Immature natural killer cell (primary cell): ENCODE data around the gene A3GALT2. TPM values are rescaled to one million over a fixed set of nuclear protein-coding genes. Genes with fewer than 3 reads are reported as not detected.
"Not testable (repeated sequence)": the region's sequence is repeated elsewhere in the genome, so short reads cannot be mapped to it uniquely, and the experiment has no call there.

Experiments used
- DNase-seq, 3 donors: peaks; one replicate each; pipeline ENCODE4 v3.0.0; 2022; ENCODE audit warnings: mixed read lengths in 1 of 3
- H3K27ac Mint-ChIP-seq, 6 donors: one replicate each; pipeline ENCODE4 v1.8.0; 2020; ENCODE audit warnings: mixed read lengths in 6 of 6, mild to moderate bottlenecking in 5 of 6, inconsistent platforms in 4 of 6, moderate library complexity in 3 of 6
- H3K27me3 Mint-ChIP-seq, 3 donors: one replicate each; pipeline ENCODE4 v1.8.0; 2020 to 2021; ENCODE audit warnings: low read depth in 3 of 3, mild to moderate bottlenecking in 3 of 3, mixed read lengths in 3 of 3, moderate library complexity in 3 of 3, inconsistent platforms in 1 of 3
- H3K36me3 Mint-ChIP-seq, 3 donors: one replicate each; pipeline ENCODE4 v1.8.0; 2020; ENCODE audit warnings: mixed read lengths in 3 of 3, inconsistent platforms in 2 of 3, mild to moderate bottlenecking in 2 of 3
- H3K4me1 Mint-ChIP-seq, 2 donors: one replicate each; pipeline ENCODE4 v1.8.0; 2020; ENCODE audit warnings: inconsistent platforms in 2 of 2, mild to moderate bottlenecking in 2 of 2, mixed read lengths in 2 of 2, moderate library complexity in 1 of 2
- H3K4me3 Mint-ChIP-seq, 5 donors: one replicate each; pipeline ENCODE4 v1.8.0; 2020; ENCODE audit warnings: mild to moderate bottlenecking in 5 of 5, mixed read lengths in 5 of 5, inconsistent platforms in 3 of 5, moderate library complexity in 3 of 5
- H3K9me3 Mint-ChIP-seq, 6 donors: one replicate each; pipeline ENCODE4 v1.8.0; 2020; ENCODE audit warnings: mild to moderate bottlenecking in 6 of 6, mixed read lengths in 6 of 6, inconsistent platforms in 4 of 6, moderate library complexity in 3 of 6
- polyA plus RNA-seq, 3 donors: library from polyadenylated mRNA; unstranded; fragments of 300-500 nt; fragmentation: Illumina TruSeq; gene quantifications; one replicate each; pipeline ENCODE4 v1.2.3, GENCODE V29; 2021

Gene A3GALT2
- polyA plus RNA-seq, 3 donors from 2014 or later = not detected

- H3K4me1 Mint-ChIP-seq, H3K27ac Mint-ChIP-seq, H3K9me3 Mint-ChIP-seq, H3K27me3 Mint-ChIP-seq, H3K4me3 Mint-ChIP-seq, DNase-seq, H3K36me3 Mint-ChIP-seq: not testable (repeated sequence)
Observed at GRCh38 chr1:33309351-33309750, 11.5 kb downstream of the A3GALT2 start.

- peaks cover 0 to 9% (median 7%) of the 10 kb centered on the region in 3 donors for H3K27me3 Mint-ChIP-seq
- no peak overlapping the region for H3K27ac Mint-ChIP-seq
- peaks cover 5 to 11% of the 10 kb centered on the region in 2 donors for H3K4me1 Mint-ChIP-seq
- DNase-seq = no peak
- H3K9me3 Mint-ChIP-seq = peaks cover 0 to 3% (median 0%) of the 10 kb centered on the region in 6 donors
- peaks cover 0 to 12% (median 5%) of the 10 kb centered on the region in 3 donors for H3K36me3 Mint-ChIP-seq
- H3K4me3 Mint-ChIP-seq = no peak overlapping the region
Observed at GRCh38 chr1:33307494-33307864, 13.4 kb downstream of the A3GALT2 start.

GRCh38 chr1:33306653-33307493, 14.0 kb downstream of the A3GALT2 start:
- Mint-ChIP-seq H3K4me3 (no peak overlapping the region), H3K27ac (no peak overlapping the region), H3K36me3 (peaks cover 0 to 16% (median 5%) of the 10 kb centered on the region in 3 donors), H3K9me3 (peaks cover 0 to 3% (median 0%) of the 10 kb centered on the region in 6 donors), H3K4me1 (peaks cover 11 to 17% of the 10 kb centered on the region in 2 donors), H3K27me3 (peaks cover 0 to 9% (median 7%) of the 10 kb centered on the region in 3 donors)
- DNase-seq = no peak

DNA sequence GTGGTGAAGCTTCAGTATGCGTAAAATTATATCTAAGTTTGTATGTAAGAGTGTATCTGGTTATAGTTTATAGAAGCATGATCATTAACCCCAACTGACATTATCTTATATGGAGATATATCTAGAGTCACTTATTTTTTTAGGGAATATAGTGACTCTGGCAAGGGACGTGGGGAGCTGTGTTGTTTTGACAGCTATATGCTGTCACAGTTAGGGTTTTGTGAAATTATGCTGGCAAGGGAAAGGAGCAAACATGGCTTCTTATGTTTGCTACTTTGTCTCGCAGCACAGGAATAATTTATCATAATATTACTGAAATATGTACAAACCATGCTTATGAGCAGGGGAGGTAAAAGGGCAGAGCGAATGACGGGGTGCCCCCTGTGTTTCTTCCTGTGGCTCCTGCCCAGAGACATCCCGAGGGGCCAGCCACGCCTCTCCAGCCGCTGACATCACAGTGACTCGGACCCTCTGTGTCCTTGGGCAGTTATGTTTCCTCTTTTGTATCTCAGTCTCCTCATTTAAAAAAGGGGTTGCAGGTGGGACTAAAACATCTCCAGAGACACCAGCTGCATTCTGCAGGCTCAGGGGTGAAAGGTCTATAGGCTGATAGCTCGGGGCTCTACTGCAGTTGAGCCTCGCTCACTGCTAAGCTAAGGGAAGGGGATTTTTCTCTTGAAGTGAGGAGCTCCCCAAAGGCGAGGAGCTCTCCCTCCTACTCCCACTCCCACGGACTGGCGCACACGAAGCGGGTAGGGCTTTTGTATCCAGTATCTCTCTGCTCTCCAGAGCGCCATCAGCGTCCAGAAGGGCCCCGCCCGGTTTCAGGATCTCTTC, 14.9 kb downstream of the A3GALT2 start:
- no peak overlapping the region for H3K27ac Mint-ChIP-seq
- H3K4me1 Mint-ChIP-seq = peaks cover 15 to 23% of the 10 kb centered on the region in 2 donors
- H3K4me3 Mint-ChIP-seq = no peak overlapping the region
- DNase-seq = no peak
- H3K27me3 Mint-ChIP-seq = peaks cover 0 to 9% (median 7%) of the 10 kb centered on the region in 3 donors
- peaks cover 0 to 3% (median 0%) of the 10 kb centered on the region in 6 donors for H3K9me3 Mint-ChIP-seq
- H3K36me3 Mint-ChIP-seq = peaks cover 0 to 16% (median 5%) of the 10 kb centered on the region in 3 donors

- Mint-ChIP-seq H3K4me3 (no peak overlapping the region), H3K4me1 (peaks cover 15 to 23% of the 10 kb centered on the region in 2 donors), H3K27me3 (peaks cover 0 to 9% (median 7%) of the 10 kb centered on the region in 3 donors), H3K9me3 (peaks cover 0 to 3% (median 0%) of the 10 kb centered on the region in 6 donors), H3K36me3 (peaks cover 4 to 16% (median 5%) of the 10 kb centered on the region in 3 donors), H3K27ac (no peak overlapping the region)
- no peak for DNase-seq
Observed at GRCh38 chr1:33305016-33305415, 15.9 kb downstream of the A3GALT2 start.

DNA sequence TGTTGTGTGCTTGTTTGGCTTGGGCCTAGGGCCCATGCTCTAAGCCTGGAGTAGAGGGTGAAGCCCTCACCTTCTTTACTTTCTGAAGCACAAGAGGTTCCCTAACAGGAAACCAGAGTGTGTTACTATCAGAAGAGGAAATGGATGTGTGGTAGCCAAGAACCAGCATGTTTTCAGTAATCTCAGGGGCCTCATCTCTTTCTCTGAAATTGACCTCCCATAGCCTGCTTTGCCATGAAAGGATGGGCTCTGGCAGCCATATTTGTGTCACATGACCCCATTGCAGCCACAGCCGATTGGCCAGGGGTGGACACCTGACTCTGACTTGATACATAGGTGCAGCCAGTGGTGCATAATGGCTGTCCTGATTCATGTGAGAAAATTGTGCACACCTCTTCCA, 18.6 kb downstream of the A3GALT2 start:
- peak overlapping the region in 2 of 5 donors; percentile 7 to 48 for H3K4me3 Mint-ChIP-seq
- H3K9me3 Mint-ChIP-seq = peaks cover 0 to 3% (median 0%) of the 10 kb centered on the region in 6 donors
- peaks cover 0 to 7% (median 5%) of the 10 kb centered on the region in 3 donors for H3K27me3 Mint-ChIP-seq
- peaks cover 24 to 29% of the 10 kb centered on the region in 2 donors for H3K4me1 Mint-ChIP-seq
- DNase-seq = no peak
- peak overlapping the region in 4 of 6 donors; percentile 0 to 68 (median 39) for H3K27ac Mint-ChIP-seq
- H3K36me3 Mint-ChIP-seq = peaks cover 5 to 16% (median 8%) of the 10 kb centered on the region in 3 donors

DNA sequence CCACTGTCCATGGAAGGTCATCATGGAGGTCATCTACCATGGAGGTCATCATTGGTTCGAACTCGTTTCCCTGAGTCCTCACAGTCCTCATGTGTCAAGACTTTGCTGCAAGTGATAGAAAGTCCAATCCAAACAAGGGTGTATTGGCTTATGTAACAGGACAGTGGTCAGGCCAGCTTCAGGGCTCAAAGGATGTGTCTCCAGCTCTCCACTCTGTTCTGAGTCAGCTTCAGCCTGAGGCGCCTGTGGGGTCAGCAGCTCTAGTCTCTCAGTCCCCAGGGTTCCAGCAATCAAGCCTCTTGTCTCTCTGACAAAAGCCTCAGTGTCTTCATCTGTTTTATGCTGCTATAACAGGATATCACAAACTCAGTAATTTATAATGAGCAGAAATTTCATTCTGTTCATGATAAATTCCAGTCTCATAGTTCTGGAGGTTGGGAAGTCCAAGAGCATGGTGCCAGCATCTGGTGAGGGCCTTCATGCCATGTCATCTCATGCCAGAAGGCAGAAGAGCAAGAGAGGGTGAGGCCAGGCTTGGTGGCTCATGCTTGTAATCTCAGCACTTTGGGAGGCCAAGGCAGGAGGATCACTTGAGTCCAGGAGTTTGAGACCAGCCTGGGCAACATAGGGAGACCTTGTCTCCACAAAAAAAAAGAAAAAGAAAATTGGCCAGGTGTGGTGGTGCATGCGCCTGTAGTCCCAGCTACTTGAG, 19.5 kb downstream of the A3GALT2 start:
- Mint-ChIP-seq H3K27ac (peak overlapping the region in 1 of 6 donors; percentile 68), H3K27me3 (peaks cover 0 to 7% (median 5%) of the 10 kb centered on the region in 3 donors), H3K36me3 (peaks cover 5 to 21% (median 16%) of the 10 kb centered on the region in 3 donors), H3K4me3 (no peak overlapping the region), H3K4me1 (peaks cover 24 to 29% of the 10 kb centered on the region in 2 donors), H3K9me3 (peaks cover 0 to 3% (median 0%) of the 10 kb centered on the region in 6 donors)
- DNase-seq = no peak

- peaks cover 0 to 6% (median 3%) of the 10 kb centered on the region in 3 donors for H3K27me3 Mint-ChIP-seq
- H3K36me3 Mint-ChIP-seq = peaks cover 5 to 18% (median 18%) of the 10 kb centered on the region in 3 donors
- H3K4me3 Mint-ChIP-seq = no peak overlapping the region
- peak overlapping the region in 1 of 6 donors; percentile 16 for H3K27ac Mint-ChIP-seq
- DNase-seq = no peak
- peaks cover 0 to 2% (median 0%) of the 10 kb centered on the region in 6 donors for H3K9me3 Mint-ChIP-seq
- peaks cover 24 to 26% of the 10 kb centered on the region in 2 donors for H3K4me1 Mint-ChIP-seq
Observed at GRCh38 chr1:33300673-33301072, 20.2 kb downstream of the A3GALT2 start.

GRCh38 chr1:33299461-33300155, 21.3 kb downstream of the A3GALT2 start:
- Mint-ChIP-seq H3K27ac (no peak overlapping the region), H3K9me3 (no peaks in the 10 kb centered on the region), H3K27me3 (peaks cover 0 to 3% (median 0%) of the 10 kb centered on the region in 3 donors), H3K36me3 (peaks cover 5 to 18% (median 16%) of the 10 kb centered on the region in 3 donors), H3K4me3 (no peak overlapping the region), H3K4me1 (peaks cover 28 to 30% of the 10 kb centered on the region in 2 donors)
- DNase-seq = no peak

GRCh38 chr1:33298623-33299277, 22.1 kb downstream of the A3GALT2 start:
- DNase-seq = peak; percentile 25 to 47 (median 43)
- H3K27ac Mint-ChIP-seq = no peak overlapping the region
- no peak overlapping the region for H3K4me3 Mint-ChIP-seq
- peaks cover 5 to 25% (median 14%) of the 10 kb centered on the region in 3 donors for H3K36me3 Mint-ChIP-seq
- H3K27me3 Mint-ChIP-seq = peaks cover 0 to 3% (median 0%) of the 10 kb centered on the region in 3 donors
- peaks cover 28 to 36% of the 10 kb centered on the region in 2 donors for H3K4me1 Mint-ChIP-seq
- H3K9me3 Mint-ChIP-seq = no peaks in the 10 kb centered on the region

- H3K9me3 Mint-ChIP-seq = no peaks in the 10 kb centered on the region
- peak overlapping the region in 3 of 6 donors; percentile 12 to 18 (median 13) for H3K27ac Mint-ChIP-seq
- no peak overlapping the region for H3K4me3 Mint-ChIP-seq
- no peak for DNase-seq
- peaks cover 2 to 26% (median 10%) of the 10 kb centered on the region in 3 donors for H3K36me3 Mint-ChIP-seq
- H3K4me1 Mint-ChIP-seq = peaks cover 28 to 36% of the 10 kb centered on the region in 2 donors
- H3K27me3 Mint-ChIP-seq = peaks cover 0 to 3% (median 0%) of the 10 kb centered on the region in 3 donors
Observed at GRCh38 chr1:33297911-33298622, 22.8 kb downstream of the A3GALT2 start.

GRCh38 chr1:33296824-33297223, 24.1 kb downstream of the A3GALT2 start:
- Mint-ChIP-seq H3K36me3 (peaks cover 0 to 26% (median 5%) of the 10 kb centered on the region in 3 donors), H3K4me3 (no peak overlapping the region), H3K4me1 (peaks cover 16 to 24% of the 10 kb centered on the region in 2 donors), H3K9me3 (no peaks in the 10 kb centered on the region), H3K27ac (peak overlapping the region in 1 of 6 donors; percentile 56), H3K27me3 (peaks cover 0 to 5% (median 0%) of the 10 kb centered on the region in 3 donors)
- no peak for DNase-seq
